ENCODE measurements around the gene KCNIP2.

Gene KCNIP2

GRCh38 chr10:101782811-101783735, 60.5 kb downstream of the KCNIP2 start, which contains the start of gene NPM3:
Gene NPM3, minus strand, starts transcription at chr10:101783446. Its CDS starts 56 bp downstream, at chr10:101783390.
- peak; percentile 95 for DNase-seq (ENCODE audit: low spot score)

DNA sequence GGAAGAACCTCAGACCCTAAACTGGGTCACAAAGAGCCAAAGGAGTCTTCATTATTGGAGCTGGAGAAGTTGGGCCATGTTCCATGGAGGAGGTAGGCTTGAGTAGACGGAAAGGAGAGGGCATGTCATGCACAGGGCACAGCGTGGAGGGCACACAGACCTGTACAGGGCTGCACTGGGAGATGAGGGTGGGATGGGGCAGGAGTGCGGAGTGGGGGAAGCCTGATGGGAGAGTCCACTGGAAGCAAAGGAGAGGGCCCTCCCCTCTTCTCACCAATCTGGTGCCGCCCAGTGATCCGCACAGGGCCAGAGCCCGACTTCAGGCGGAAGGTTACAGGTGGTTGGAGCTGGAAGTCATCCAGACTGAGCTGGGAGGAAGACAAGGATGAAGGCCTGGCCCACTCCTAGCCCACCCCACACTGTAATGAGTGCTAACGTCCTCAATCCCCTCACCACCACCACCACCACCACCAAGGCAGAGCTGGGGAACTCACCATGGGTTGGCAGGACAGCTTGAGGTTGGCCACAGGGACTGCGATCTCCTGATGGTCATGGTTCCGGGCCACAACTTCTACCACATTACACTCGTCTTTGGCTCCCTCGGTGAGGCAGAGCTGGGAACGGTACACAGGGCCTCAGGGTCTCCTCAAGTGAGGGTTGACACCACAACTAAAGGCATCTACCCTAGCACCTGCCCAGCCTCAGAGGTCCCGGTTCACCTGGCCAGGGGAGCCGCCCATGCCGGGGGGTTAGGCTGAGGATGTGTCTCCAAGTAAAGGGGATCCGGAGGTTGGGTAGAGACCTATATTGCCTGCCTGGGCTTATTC, 61.4 kb downstream of the KCNIP2 start:
- DNase-seq (ENCODE audit: low spot score), result no peak

DNA sequence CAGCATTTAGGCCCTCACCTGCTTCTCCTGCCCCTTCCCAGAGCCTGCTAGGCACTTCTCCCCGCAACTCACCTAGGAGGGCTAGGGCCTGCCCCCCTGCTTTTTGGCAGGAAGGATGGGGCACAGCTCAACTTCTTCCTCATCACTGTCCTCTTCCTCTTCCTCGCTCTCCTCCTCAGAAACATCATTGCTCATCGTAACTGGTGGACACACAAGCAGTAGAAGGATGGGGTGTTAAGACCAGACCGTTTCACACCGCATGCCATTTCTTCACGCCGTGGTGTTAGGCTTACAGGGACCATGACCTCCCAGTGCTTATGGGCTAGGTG, 62.0 kb downstream of the KCNIP2 start:
- DNase-seq (ENCODE audit: low spot score), result no peak

DNA sequence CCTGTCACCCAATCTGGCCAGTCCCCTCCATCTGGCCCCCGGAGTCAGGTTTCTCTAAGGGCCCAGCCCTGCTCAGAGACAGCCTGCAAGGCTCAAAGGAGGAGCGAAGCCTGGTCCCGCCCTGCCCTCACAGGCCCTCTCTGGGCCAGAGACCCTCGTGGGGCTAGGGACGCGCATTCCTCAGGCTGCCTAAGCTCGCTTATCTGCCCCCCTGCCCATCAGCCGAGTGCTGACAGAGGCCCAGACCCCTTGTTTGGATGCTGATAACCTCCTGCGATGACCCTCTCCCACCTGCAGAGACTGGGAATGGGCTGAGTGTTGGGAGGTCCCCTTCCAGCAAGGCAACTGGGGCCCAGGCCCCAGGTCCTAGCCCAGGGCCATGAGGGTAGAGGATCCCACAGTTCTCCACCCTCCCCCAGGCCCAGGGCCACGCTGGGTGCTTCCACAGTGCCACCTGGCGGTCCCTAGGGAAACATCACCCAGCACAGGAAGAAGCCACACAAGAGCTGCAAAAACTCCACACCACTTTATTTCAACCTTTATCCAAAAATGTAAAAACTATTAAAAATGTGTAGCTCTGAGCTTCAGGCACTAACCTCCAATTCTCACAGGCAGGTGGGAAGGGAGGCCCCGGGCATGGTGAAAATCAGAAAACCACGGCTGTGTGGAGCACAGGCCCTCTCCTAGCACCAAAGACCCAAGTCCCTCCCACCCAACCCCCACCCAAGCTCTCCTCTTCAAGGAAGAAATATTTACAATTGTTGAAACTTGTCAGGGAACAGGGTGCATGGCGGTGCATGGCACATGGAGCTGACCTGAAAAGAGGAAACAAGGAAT, 62.6 kb downstream of the KCNIP2 start:
- peak; percentile 93 for DNase-seq (ENCODE audit: low spot score)

GRCh38 chr10:101780187-101780817, 63.3 kb downstream of the KCNIP2 start:
- no peak for DNase-seq (ENCODE audit: low spot score)

- peak; percentile 83 for DNase-seq (ENCODE audit: low spot score)
These were observed 63.9 kb downstream of the KCNIP2 start for GRCh38 chr10:101779544-101780186.

DNA sequence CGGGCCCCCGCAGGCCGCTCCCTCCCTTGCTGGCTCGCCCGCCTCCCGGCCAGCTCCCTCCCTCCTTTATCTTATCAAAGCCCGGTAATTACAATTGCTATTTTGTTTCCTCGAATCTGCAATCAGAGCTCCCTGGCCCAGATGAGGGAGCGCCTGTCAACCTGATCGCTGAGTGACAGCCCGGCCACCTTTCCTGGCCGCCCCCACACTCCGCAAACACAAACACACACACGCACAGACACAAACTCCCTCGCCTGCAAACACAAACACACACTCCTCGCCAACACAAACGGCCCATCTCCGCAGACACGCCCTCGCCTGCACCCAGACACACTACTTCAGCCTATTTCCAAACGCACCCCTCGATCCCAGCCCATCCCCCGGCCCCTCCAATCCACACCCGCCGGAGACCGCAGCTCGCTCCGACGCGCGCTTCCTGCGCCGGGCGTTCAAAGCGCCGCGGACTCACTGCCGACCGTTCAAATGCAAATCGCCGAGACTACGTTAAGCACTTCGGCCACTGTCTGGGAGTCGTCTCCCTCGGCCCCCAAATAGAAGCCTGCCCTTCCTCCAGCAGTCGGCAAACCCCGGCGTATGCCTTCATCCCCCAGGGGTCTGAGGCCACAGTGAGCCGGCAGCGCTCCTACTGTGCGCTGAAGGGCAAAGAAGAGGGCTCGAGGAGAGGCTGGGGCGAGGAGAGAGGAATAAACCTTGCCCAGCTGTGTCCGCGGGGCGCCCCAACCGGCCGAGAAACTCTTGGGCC, 64.6 kb downstream of the KCNIP2 start:
- DNase-seq (ENCODE audit: low spot score), result peak; percentile 62

DNA sequence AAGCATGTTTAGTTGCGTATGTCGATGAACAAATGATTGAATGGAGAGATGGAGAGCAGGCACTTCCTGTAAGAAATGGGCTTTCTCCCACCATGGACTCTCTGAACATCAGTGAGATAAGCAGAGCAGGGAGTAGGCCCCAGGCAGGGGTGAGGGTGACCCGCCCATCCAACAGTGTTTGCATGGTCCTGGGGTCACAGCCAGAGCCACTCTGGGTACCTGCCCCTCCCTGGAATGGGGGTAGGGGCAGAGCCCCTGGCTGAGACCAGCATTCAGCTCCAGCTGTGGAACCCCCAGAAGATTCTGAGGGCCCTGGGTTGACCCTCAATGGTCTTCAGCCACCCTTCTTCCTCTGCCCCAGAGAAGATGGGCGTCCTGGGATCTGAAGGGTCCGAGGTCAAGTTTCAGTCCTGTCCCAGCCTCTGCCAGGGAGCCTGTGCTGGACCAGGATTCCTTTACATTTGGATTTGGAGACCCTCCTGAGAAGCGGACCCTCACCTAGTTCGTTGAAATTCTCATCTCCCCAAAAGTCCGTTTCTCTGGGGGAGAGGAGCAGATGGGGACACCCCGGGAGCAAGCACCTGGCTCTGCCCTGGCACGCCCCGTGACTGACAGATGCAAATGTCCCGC, 65.3 kb downstream of the KCNIP2 start:
- no peak for DNase-seq (ENCODE audit: low spot score)

- DNase-seq (ENCODE audit: low spot score), result no peak
These were observed 65.9 kb downstream of the KCNIP2 start for GRCh38 chr10:101777619-101778145.

GRCh38 chr10:101776161-101776817, 67.3 kb downstream of the KCNIP2 start:
- no peak for DNase-seq (ENCODE audit: low spot score)

Data from hepatic stellate cell (primary cell).